Dermis microvascular lymphatic vessel endothelial cell (primary cell): ENCODE results near the gene EFS. TPM values are rescaled to one million over a fixed set of nuclear protein-coding genes. Genes with fewer than 3 reads are reported as not detected.
"Not testable (repeated sequence)": the region's sequence is repeated elsewhere in the genome, so short reads cannot be mapped to it uniquely, and the experiment has no call there.

Experiments
- DNase-seq, 2 donors: peaks; one replicate each; pipeline versions ENCODE4 v3.0.0 to v3.0.0-alpha.2; 2010; ENCODE audit warnings: low read depth in 2 of 2
- total RNA-seq: library from RNA; depleted of rRNA; stranded (reverse); fragments of >200 nt; gene quantifications from 2 replicates; pipeline ENCODE4 v1.2.1, GENCODE V29; 2014

The EFS gene
- total RNA-seq, 1 donor from 2014 or later = not detected

GRCh38 chr14:23399136-23399535 is 34.2 kb upstream of the EFS start:
- DNase-seq = no peak

GRCh38 chr14:23398348-23398747 is 33.4 kb upstream of the EFS start:
- no peak for DNase-seq

DNA sequence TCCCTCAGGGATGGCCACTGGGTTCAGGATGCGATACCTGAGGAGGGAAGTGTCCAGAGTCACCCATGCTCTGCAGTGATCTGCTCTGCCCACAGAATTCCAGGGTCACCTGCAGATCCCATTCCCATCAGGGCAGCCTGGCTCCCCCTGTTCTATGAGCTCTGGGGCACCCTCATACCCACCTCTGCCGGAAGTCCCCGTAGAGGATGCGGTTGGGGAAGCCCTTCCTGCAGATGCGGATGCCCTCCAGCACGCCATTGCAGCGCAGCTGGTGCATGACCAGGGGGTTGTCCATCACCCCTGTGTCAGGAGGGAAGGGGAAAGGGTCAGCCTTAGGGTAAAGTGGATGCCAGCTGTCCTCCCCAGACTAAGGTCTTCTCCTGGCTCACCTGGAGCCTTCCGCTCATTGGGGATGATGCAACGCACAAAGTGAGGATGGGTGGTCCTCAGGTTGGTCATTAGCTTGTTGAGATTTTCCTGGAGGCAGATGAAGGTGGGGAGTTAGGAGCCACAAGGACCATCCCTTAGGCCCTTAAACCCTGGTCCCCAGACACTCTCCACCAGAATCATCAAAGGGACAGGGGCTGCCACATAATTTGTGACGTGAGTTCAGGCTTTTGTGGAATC is 31.9 kb upstream of the EFS start:
- no peak for DNase-seq

DNA sequence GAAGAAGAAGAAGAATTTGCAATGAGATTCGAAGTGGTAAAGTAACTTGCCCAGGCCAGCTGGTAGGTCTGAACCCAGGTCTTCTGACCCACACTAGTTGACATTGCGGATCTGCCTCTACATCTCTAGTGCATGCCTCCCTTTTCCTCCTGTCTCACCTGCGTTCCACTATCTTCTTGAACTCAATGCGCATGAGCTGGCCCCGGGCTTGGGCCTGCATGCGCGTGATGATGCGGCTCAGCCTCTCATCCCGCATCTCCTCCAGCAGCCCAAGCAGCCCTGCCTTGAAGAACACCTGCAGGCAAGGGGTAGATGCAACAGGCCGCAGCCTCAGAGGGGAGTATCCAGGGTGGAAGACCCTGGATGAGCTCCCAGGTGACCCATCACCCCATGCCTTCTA is 31.2 kb upstream of the EFS start:
- no peak for DNase-seq

GRCh38 chr14:23392613-23393012 is 27.6 kb upstream of the EFS start:
- no peak for DNase-seq

GRCh38 chr14:23389871-23390270 is 24.9 kb upstream of the EFS start:
- DNase-seq = not testable (repeated sequence)

DNA sequence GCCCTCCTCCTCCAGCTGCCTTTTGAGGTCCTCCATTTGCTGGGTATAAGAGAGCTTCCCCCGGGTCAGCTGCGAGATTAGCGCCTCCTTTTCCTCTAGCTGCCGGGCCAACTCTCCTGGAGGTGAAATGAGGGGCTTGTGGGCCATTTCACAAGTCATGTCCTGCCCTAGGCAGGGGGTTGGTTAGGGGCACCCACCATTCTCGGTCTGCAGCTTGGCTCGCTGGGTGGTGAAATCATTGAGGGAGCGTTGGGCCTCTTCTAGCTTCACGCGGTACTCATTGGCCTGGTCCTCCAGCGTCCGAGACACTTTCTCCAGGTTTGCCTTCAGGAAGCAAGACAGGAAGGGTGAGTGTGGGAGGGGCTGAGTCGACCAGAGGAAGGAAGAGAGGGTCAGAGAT is 24.4 kb upstream of the EFS start:
- DNase-seq = no peak

DNA sequence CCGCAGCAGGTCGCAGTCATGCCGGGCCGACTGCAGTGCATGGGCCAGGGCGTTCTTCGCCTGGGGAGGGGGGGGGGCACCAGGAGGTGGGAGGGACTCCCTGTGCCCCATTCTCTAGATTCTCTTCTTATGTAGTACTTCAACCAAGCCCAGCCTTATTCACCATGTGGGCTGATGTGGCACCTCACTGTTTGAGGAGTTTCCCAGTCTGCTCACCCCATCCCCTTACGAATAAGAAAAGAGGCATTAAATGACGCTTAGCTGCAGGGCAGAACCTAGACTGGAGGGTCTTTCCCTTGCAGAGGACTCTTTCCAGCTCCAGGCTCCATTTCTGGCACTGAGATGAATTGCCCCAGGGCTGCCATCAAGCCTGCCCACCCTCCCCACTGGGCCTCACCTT is 24.0 kb upstream of the EFS start:
- no peak for DNase-seq

DNA sequence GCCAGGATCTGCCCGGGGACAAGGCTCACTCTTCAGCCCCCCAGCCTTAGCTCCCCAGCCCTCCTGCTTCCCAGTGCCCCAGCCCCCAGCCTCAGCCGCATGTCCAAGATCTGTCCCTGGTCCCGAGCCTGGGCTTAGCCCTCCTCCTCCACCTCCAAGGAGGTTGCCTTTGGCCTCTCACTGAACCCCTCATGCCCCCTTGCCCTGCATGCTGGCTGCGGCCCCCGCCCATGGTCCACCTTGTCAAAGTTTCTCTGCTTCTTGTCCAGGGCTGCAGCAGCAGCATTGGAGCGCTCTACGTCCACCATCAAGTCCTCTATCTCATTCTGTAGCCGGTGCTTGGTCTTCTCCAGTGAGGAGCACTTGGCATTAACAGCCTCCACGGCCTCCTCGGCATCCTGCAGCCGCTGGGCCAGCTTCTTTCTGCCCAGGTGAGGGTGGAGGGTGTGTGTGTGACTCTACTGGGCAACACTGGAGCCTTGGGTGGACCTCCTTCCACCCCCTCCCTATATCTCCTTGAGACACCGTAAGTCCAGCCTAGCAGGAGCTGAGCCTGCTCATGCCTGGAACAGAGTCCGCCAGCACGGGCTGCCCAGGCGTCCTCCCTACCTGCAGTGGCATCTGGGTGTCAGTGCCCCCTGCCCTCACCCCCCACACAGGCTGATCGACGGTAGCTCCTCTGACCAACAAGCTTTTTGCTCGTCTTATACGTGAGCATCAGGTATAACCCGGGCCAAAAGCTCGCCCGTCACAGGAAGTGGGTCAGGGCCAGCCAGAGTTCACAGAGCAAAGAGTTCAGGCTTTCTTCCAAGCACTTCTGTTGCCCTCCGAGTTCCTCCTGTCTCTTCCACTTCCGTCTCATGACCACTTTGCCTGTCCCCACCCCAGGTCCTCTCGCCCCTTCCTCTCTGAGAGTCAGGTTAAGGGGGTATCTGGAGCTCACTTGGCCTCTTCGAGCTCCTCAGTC is 23.2 kb upstream of the EFS start:
- DNase-seq = no peak

- no peak for DNase-seq
Observed at GRCh38 chr14:23386999-23387398, 22.0 kb upstream of the EFS start.

GRCh38 chr14:23386266-23386657 is 21.3 kb upstream of the EFS start:
- DNase-seq = not testable (repeated sequence)

DNA sequence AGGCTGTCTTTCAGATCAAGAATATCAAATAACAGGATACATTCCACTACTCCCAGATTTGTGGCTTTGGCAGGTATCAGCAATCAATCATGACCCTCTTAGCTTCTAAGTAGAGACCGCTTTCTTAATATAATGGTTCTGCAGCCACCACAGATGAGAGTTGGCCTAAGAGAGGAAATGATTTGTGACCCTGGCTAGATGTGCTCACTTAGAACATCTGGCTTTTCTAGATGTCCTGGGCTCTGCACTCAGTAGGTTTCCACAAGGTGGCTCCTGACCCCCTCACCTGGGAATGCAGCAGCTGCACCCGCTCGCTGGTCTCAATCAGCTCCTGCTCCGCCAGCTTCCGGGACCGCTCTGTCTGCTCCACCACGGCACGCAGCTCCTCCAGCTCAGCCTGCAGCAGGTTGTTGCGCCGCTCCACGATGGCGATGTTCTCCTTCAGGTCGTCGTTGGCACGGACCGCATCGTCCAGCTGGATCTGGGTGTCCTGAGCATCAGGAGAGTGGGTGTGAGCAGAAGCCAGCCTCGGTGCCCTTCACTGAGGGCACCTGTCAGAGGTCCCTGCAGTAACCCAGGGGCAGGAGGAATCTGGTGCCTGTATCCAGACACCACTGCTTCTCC is 20.8 kb upstream of the EFS start:
- DNase-seq = no peak

DNA sequence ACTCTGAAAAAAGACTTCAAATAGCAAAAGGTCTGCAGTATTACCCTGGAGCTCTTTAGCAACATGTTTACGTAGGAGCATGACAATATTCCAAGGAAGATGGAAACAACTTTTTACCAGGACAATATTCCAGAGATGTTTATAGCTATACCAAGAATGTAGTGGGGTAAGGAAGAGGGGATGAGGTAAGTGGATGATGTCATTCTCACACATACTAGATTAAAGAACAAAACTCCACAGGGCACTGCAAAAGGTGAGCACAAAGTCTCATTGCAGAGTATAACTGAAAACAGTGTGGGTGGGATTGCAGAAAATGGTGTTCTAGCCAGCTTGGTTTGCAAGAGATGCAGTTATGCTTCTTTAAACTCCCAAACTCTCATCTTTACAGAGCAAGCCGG is 20.3 kb upstream of the EFS start:
- no peak for DNase-seq

- DNase-seq = no peak
Observed at GRCh38 chr14:23384364-23385080, 19.6 kb upstream of the EFS start.

GRCh38 chr14:23382731-23383440 is 17.9 kb upstream of the EFS start:
- no peak for DNase-seq

DNA sequence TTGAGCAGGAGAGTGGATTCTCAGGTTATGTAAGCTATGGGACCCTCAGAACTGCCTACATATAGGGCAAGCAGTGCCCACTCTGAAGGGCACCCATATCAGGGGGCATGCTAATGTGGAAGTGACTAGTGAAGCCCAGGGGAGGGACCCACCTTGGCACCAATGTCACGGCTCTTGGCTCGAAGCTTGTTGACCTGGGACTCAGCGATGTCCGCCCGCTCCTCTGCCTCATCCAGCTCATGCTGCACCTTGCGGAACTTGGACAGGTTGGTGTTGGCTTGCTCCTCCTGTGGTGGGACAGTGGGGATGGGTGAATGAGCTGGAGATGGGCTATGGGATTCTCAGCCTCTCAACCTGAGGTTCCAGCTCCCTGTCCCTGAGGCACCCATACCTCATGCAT is 17.3 kb upstream of the EFS start:
- DNase-seq = no peak

DNA sequence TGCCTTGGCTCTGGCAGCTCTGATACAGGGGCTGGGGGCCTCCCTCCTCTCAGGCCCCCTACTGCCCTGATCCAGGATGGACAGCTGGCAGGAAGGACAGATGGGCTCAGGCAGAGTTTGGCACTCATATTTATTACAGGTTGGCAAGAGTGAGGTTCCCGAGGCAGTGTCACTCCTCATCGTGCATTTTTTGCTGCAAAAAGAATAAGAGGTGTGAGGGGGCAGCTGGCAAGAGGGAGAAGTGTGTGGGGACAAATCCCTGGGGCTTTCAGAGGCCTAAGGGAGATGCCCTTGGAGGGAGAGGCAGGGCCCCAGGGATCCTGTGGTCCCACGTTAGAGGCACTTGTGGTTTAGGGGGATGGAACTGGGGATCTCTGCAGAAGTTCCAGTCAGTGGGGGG is 16.9 kb upstream of the EFS start:
- no peak for DNase-seq

DNA sequence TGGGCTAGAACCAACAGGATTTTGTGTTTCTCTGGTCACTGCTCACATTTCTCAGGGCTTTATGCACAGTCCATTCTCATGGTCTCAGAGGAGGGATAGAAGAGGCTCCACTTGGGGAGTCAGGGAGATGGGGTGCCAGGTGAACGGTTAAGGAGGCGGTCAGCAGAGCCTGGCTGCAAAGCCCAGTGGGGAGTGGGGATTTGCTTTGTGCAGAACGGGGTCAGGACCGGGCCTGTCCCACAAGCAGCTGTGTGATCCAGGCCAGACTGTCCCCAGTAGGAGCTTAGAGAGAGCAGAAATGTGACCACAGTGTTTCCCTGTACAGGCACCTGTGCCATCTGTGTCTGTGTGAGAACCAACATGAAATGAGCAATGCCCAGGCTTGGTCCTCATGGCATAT is 16.0 kb upstream of the EFS start:
- DNase-seq = no peak

DNA sequence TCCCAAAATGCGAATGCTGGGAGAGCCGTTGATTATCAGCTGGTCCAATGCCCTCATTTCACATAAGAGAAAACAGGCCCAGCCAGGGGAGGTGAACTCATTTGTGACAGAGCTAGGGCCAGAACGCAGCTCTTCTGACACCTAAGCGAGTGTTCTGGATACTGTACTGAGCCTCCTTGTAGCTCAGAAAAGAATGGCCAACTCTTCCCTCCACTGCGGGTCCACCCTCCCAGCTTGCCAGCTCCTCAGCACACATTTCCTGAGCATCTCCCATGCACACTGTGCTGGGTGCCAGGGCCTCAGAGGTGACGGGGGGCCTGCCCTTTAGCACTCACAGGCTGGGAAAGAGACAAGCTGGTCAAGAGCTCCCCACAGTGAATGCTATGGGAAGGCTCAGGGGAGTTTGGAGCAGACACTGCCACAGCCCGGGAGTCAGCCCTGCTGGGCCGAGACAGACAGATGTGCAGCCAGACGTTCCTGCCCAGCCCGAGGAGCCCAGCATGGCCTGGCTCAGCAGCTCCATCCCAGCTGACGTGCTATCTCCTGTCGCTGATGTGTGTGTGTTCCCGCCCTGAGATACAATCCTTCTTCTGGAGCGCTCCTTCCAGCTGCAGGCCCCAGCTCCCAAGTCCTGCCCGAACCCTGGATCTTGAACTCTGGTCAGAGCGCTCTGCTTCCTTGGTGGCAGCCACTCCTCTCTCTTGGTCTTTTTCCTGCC is 15.4 kb upstream of the EFS start:
- no peak for DNase-seq

GRCh38 chr14:23379366-23380196 is 14.6 kb upstream of the EFS start:
- DNase-seq = peak in 1 of 2 donors; percentile 40
